Panc1 (cell line): ENCODE results near the gene S100A1.
"Not testable (repeated sequence)": the region's sequence is repeated elsewhere in the genome, so short reads cannot be mapped to it uniquely, and the experiment has no call there.

Experiments
- POLR2AphosphoS5 ChIP-seq: IDR thresholded peaks from 2 replicates; pipeline ENCODE4 v1.6.1; 2012; ENCODE audit warnings: mild to moderate bottlenecking, low read depth, low read length, moderate library complexity
- TF ChIP-seq, protein P1 (sequence below): fragments of 450-650 bp; IDR thresholded peaks from 2 replicates; pipeline ENCODE4 v1.5.1; 2017; ENCODE audit warnings: mild to moderate bottlenecking

DNA sequence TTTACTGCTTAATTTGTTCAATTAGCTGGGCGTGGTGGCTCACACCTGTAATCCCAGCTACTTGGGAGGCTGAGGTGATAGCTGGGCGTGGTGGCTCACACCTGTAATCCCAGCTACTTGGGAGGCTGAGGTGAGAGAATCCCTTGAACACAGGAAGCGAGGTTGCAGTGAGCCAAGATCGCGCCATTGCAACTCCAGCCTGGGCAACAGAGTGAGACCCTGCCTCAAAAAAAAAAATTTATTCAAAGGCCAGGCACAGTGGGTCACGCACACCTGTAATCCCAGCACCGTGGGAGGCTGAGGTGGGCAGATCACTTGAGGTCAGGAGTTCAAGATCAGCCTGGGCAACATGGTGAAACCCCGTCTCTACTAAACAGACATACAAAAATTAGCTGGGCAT, 40.4 kb downstream of the S100A1 start:
- TF ChIP-seq, protein P1, sequence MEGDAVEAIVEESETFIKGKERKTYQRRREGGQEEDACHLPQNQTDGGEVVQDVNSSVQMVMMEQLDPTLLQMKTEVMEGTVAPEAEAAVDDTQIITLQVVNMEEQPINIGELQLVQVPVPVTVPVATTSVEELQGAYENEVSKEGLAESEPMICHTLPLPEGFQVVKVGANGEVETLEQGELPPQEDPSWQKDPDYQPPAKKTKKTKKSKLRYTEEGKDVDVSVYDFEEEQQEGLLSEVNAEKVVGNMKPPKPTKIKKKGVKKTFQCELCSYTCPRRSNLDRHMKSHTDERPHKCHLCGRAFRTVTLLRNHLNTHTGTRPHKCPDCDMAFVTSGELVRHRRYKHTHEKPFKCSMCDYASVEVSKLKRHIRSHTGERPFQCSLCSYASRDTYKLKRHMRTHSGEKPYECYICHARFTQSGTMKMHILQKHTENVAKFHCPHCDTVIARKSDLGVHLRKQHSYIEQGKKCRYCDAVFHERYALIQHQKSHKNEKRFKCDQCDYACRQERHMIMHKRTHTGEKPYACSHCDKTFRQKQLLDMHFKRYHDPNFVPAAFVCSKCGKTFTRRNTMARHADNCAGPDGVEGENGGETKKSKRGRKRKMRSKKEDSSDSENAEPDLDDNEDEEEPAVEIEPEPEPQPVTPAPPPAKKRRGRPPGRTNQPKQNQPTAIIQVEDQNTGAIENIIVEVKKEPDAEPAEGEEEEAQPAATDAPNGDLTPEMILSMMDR = not testable (repeated sequence)
- TF ChIP-seq POLR2AphosphoS5 = not testable (repeated sequence)
